Suprapubic skin (tissue), 4 donors: ENCODE measurements around the gene CC2D2A.

Experiments used
- EP300 ChIP-seq: sonication (generic); formaldehyde crosslinking; IDR thresholded peaks from one replicate; pipeline ENCODE4 v1.6.1; 2017; ENCODE audit warnings: antibody characterized with exemption
- POLR2A ChIP-seq, 2 donors: fragments of 450-650 bp; IDR thresholded peaks; one replicate each; pipeline ENCODE4 v1.6.1; 2017; ENCODE audit warnings: antibody characterized with exemption in 2 of 2, mild to moderate bottlenecking in 2 of 2, moderate library complexity in 2 of 2
- POLR2AphosphoS5 ChIP-seq, 3 donors: sonication (generic); formaldehyde crosslinking; IDR thresholded peaks; one replicate each; pipeline ENCODE4 v1.6.1; 2017; ENCODE audit warnings: antibody characterized with exemption in 3 of 3
- TF ChIP-seq, protein P1 (sequence below), 2 donors: fragments of 200-600 bp in 1 of 2; fragments of 450-650 bp in 1 of 2; sonication (generic) in 1 of 2; IDR thresholded peaks; one replicate each; pipeline ENCODE4 v1.5.1; 2016 to 2019; ENCODE audit warnings: antibody characterized with exemption in 2 of 2, mild to moderate bottlenecking in 1 of 2, moderate library complexity in 1 of 2

DNA sequence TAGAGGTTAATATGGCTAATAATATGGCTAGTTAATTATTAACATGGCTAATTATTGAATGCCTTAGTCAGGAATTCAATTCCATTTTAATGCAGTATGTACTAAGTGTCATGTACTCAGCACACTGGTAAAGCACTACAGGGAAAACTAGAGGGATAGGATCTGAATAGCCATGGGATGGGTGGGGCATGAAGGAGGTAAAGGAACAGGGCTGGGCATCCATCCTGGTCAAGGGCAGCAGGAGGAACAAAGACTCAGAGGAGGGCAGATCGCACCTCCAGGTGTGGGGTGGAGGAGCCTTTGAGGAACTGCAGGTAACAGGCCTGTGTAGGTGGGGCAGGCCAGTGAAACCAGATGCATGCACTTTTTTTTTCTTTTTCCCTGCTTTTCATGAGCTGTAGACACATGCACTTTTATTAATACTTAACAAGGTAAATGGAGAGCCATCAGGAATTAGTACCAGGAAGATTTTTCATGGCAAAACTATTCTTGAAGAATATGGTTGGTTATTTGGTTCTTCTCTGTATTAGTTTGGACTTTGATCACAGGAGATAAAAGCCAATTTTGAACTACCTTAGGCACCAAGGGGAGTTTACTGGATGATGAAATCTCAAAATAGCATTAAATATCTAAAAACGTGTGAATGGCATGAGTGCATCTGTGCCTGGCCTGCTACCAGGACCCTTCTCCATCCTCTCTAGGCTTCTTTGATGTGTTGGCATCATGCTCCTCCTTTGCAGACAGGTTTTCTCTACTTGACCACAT lies 88.3 kb downstream of the CC2D2A start:
- TF ChIP-seq, protein P1, sequence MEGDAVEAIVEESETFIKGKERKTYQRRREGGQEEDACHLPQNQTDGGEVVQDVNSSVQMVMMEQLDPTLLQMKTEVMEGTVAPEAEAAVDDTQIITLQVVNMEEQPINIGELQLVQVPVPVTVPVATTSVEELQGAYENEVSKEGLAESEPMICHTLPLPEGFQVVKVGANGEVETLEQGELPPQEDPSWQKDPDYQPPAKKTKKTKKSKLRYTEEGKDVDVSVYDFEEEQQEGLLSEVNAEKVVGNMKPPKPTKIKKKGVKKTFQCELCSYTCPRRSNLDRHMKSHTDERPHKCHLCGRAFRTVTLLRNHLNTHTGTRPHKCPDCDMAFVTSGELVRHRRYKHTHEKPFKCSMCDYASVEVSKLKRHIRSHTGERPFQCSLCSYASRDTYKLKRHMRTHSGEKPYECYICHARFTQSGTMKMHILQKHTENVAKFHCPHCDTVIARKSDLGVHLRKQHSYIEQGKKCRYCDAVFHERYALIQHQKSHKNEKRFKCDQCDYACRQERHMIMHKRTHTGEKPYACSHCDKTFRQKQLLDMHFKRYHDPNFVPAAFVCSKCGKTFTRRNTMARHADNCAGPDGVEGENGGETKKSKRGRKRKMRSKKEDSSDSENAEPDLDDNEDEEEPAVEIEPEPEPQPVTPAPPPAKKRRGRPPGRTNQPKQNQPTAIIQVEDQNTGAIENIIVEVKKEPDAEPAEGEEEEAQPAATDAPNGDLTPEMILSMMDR (IDR thresholded peaks at IDR 0.05): no peak
- no peak for TF ChIP-seq EP300
- TF ChIP-seq POLR2A (IDR thresholded peaks at IDR 0.05): no peak
- no peak for TF ChIP-seq POLR2AphosphoS5 (IDR thresholded peaks at IDR 0.05)
